T-helper 1 cell treated with Interleukin-12 subunit alpha and Interleukin-12 subunit beta and Interleukin-4 antibody, amounts not matched to agents 30 ng/mL and 1 ng/mL, for 36 hours (primary cell): ENCODE data around the gene MCM10. TPM values are rescaled to one million over a fixed set of nuclear protein-coding genes. Genes with fewer than 3 reads are reported as not detected.

Source experiments
- intact Hi-C: fragments of 100-400 bp; cut with micrococcal nuclease; formaldehyde crosslinking; loops from one replicate; pipeline ENCODE4 v1.15.1; 2024
- total RNA-seq: library from RNA; stranded (reverse); gene quantifications from 2 replicates; pipeline ENCODE4 v1.2.3, GENCODE V29; 2022

MCM10 gene
- total RNA-seq, 1 donor from 2014 or later: 50.7 TPM

GRCh38 chr10:13163859-13164258 lies 2.5 kb downstream of the MCM10 start:
- intact Hi-C loops: loop anchor here (5.0 kb wide), 1 partner anchor 967 kb away; the partner anchor contains the start of genes CDC123 and NUDT5

- intact Hi-C loops: no loop called here
These were observed 3.8 kb downstream of the MCM10 start for GRCh38 chr10:13165177-13165576.

DNA sequence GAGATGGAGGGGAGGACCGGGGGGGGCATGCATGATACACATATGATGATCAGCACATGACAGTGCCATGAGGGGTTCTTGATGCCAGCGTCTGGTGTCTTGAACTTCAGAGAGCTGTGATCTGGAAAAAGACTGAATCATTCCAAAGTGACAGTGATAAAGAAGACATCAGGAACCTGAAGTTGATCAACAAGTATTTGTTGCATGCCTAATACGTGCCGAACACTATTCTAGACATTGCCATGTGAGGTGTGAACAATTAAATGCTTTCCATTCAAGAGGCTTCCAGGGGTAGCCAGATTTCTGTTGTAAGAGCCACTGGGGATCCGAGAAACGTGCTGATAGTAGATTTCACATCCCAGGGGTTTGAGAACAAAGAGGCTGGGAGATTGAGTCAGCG lies 6.2 kb downstream of the MCM10 start:
- intact Hi-C loops: no loop called here

- intact Hi-C loops: no loop called here
These were observed 7.4 kb downstream of the MCM10 start for GRCh38 chr10:13168781-13169180.

DNA sequence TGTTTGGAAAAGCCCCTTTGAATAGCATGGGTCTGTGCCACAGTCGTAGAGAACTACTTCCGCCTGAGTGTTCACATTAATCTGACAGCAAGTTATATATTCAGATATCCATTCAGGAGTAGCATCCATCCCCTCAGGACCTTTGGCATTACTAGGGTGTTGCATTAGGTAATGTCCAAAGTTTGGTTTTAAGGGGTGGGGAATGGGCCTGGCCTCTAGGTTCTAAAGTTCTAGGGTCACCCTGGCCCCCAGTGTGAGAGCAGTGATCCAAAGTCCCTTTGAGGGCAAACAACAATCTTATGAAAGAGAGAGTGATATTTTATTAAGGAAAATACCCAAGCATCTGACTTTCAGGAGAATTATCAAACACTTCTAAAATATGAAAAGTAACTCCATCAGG lies 12.3 kb downstream of the MCM10 start:
- intact Hi-C loops: no loop called here

DNA sequence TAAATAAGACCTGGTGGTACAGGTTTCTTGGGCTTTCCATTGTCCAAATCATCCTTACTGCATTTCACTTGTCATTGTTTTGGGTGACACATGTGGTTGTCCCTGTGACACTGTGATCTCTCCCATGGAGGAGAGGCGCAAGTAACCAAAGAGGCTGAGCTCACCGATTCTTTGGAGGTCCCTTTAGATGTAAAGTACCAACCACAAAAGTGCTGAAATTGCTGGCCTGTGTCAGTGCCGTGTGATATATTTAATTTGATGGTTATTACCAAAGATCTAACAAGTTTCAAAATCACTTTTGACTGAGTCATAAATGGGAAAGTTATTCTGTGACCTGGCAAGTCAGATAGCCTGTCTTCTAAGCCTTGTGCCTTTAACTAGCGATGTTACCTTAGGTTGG lies 19.4 kb downstream of the MCM10 start:
- intact Hi-C loops: no loop called here

- intact Hi-C loops: no loop called here
These were observed 21.1 kb downstream of the MCM10 start for GRCh38 chr10:13182424-13182823.

GRCh38 chr10:13183625-13184024 lies 22.3 kb downstream of the MCM10 start:
- intact Hi-C loops: no loop called here

DNA sequence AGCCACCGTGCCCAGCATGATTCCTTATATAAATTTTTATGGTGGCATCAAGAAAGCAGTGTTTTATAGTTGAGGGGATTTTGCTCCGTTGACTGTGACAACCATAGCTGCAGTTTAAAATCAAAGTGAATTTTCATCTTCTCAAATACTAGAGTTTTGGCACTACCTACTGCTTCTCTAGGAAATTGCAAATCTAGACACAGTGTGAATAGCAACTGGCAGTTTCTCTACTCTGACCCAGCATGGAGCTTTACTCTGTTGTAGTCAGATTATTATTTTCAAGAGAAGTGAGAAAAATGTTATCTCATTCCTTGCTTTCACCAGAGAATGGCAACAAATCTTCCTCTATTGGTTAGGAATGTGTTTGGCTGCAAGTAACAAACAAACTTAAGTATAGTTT lies 22.9 kb downstream of the MCM10 start:
- intact Hi-C loops: no loop called here

- intact Hi-C loops: no loop called here
These were observed 23.6 kb downstream of the MCM10 start for GRCh38 chr10:13184730-13185514.

DNA sequence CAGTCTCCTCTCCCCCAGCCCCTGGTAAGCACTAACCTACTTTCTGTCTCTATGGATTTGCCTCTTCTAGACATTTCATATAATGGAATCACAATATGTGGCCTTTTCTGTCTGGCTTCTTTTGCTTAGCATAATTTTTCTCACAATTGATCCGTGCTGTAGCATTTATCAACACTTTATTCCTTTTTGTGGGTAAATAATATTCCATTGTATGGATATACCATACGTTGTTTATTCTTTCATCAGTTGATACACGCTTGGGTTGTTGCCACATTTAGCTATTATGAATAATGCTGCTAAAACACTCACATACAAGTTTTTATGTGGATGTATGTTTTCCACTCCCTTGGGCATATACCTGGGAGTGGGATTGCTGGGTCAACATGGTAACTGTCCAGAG lies 25.8 kb downstream of the MCM10 start:
- intact Hi-C loops: no loop called here

GRCh38 chr10:13188593-13188992 lies 27.2 kb downstream of the MCM10 start:
- intact Hi-C loops: no loop called here

DNA sequence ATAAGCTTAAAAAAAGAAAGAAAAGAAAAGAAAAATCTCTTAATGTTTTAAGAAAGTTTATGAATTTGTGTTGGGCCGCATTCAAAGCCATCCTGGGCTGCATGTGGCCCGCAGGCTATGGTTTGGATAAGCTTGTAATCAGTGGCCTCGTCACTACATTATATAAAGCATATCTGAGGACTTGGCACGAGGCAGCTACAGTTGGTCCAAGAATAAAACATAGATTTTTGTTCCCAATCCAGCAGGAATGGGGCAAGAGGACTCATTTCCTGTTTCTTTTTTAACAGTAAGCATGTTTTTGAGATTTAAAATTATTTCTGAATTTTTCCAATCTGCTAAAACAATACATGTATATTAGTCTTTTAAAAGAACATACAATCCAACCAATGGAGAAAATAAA lies 28.6 kb downstream of the MCM10 start:
- intact Hi-C loops: no loop called here

- intact Hi-C loops: no loop called here
These were observed 29.5 kb downstream of the MCM10 start for GRCh38 chr10:13190816-13191215.

DNA sequence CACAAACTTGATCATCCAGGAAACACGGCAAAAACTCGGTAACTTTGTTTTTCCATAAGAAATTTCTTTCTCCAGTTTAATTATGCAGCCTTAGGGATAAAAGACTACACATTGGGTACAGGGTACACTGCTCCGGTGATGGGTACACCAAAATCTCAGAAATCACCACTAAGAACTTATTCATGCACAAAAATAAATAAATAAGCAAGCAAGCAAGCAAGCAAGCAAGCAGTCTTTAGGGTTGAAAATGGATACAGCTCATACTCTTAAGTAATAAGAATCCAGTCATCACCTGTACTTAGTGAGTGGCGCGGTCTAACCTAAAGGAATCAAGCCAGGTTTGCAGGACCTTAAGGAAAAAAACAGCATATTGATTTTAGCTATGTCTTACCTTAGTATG lies 30.0 kb downstream of the MCM10 start:
- intact Hi-C loops: no loop called here

- intact Hi-C loops: no loop called here
These were observed 32.3 kb downstream of the MCM10 start for GRCh38 chr10:13193637-13194036.

DNA sequence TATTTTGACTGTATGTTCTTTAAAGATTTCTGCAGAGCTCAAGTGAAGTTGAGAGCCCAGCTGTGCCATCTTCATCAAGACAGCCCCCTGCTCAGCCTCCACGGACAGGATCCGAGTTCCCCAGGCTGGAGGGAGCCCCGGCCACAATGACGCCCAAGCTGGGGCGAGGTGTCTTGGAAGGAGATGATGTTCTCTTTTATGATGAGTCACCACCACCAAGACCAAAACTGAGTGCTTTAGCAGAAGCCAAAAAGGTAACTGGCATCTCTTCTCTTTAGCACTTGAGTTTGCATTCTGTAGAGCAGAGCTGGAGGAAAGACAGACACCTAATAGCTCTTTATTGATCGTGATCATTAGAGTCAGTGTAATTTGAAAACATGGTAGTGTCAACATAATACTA lies 33.7 kb downstream of the MCM10 start:
- intact Hi-C loops: no loop called here

DNA sequence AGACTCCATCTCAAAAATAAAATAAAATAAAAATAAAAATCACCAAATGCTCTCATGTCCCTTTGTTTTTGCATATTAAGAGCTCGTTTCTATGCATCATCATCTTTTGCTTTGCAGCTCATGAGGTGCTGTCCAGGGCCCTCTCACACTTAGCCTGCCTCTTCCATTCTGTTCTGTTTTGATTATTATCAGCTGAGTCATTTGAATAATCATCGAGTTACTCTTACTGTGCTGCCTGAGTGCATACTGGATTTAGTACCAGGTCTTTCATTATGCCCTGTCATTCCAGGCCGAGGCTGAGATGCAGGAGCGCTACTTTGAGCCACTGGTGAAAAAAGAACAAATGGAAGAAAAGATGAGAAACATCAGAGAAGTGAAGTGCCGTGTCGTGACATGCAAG lies 39.8 kb downstream of the MCM10 start:
- intact Hi-C loops: no loop called here

DNA sequence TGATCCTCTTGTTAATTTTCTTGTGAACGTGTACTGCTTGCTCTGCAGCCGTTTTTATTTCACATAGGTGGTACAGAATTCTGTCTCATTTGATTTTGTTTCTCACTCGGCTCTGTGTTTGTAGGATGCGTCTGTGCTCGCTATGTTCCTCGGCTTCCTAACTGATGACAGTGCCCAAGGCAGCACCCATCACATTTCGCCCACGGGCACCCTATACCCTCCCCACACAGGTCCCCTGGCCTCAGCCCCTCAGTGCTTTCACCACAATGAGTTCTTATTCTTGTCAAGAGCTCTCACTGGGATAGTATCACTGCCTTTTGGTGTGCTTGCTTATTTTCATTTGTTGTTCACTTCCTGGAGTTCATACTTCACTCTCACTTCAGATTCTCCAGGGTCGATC lies 44.7 kb downstream of the MCM10 start:
- intact Hi-C loops: loop anchor here (1.0 kb wide), 1 partner anchor 96 kb away; no protein-coding TSS in a partner anchor

GRCh38 chr10:13206546-13207443 lies 45.4 kb downstream of the MCM10 start:
- intact Hi-C loops: loop anchor here (1.0 kb wide), 1 partner anchor 96 kb away; no protein-coding TSS in a partner anchor

GRCh38 chr10:13213163-13213562 lies 51.8 kb downstream of the MCM10 start:
- intact Hi-C loops: no loop called here

DNA sequence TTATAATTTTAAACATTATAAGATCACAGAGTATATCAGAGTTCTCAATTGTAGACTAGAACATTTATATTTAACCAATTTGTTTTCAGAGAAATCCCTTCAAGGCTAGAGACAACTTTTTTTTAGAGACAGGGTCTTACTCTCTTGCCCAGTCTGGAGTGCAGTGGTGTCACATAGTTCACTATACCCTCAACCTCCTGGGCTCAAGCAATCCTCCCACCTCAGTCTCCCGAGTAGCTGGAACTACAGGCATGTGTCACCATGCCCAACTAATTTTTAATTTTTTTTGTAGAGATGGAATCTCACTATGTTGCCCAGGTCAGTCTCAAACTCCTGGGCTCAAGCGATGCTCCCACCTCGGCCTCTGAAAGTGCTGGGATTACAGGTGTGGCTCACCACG lies 57.5 kb downstream of the MCM10 start:
- intact Hi-C loops: no loop called here
